Measurements from ENCODE around the gene SPIN2B.
"Not testable (repeated sequence)": the region's sequence is repeated elsewhere in the genome, so short reads cannot be mapped to it uniquely, and the experiment has no call there.

Gene SPIN2B

GRCh38 chrX:57132046-57132445, 10.7 kb upstream of the SPIN2B start:
- Histone ChIP-seq H3K4me3 (ENCODE audit: low read depth, low read length) (no peak overlapping the region), H3K36me3 (ENCODE audit: control insufficient read depth, insufficient read depth, low read length) (no peaks in the 10 kb centered on the region), H3K27me3 (ENCODE audit: control insufficient read depth, insufficient read depth, low read length) (no peaks in the 10 kb centered on the region), H3K4me1 (no peaks in the 10 kb centered on the region), H3K27ac (no peak overlapping the region), H3K4me2 (ENCODE audit: low read length) (no peak overlapping the region), H3K9ac (no peak overlapping the region), H3K9me3 (ENCODE audit: control insufficient read depth, low read length) (no peaks in the 10 kb centered on the region), H3K79me2 (no peaks in the 10 kb centered on the region), H2AFZ (no peak overlapping the region)
- no peak for TF ChIP-seq CTCF (IDR thresholded peaks at IDR 0.05)

GRCh38 chrX:57121816-57122215, 468 bp upstream of the SPIN2B start:
- Histone ChIP-seq H3K9ac (no peak overlapping the region), H3K4me3 (ENCODE audit: low read depth, low read length) (peak overlapping the region; percentile 59), H3K36me3 (ENCODE audit: control insufficient read depth, insufficient read depth, low read length) (no peaks in the 10 kb centered on the region), H3K79me2 (no peaks in the 10 kb centered on the region), H3K9me3 (ENCODE audit: control insufficient read depth, low read length) (no peaks in the 10 kb centered on the region), H3K27me3 (ENCODE audit: control insufficient read depth, insufficient read depth, low read length) (no peaks in the 10 kb centered on the region), H3K4me2 (ENCODE audit: low read length) (peak overlapping the region; percentile 58), H3K4me1 (no peaks in the 10 kb centered on the region), H3K27ac (peak overlapping the region; percentile 76), H2AFZ (peak overlapping the region; percentile 79)
- TF ChIP-seq CTCF (IDR thresholded peaks at IDR 0.05) = no peak

- not testable (repeated sequence) for H3K36me3 ChIP-seq (ENCODE audit: control insufficient read depth, insufficient read depth, low read length); H3K27me3 ChIP-seq (ENCODE audit: control insufficient read depth, insufficient read depth, low read length); H3K79me2 ChIP-seq; H3K9me3 ChIP-seq (ENCODE audit: control insufficient read depth, low read length); H3K4me1 ChIP-seq; H3K9ac ChIP-seq
- Histone ChIP-seq H3K4me3 (ENCODE audit: low read depth, low read length) (peak overlapping the region; percentile 59), H2AFZ (peak overlapping the region; percentile 79), H3K4me2 (ENCODE audit: low read length) (peak overlapping the region; percentile 58), H3K27ac (peak overlapping the region; percentile 76)
These were observed 658 bp downstream of the SPIN2B start for GRCh38 chrX:57120619-57121161.

GRCh38 chrX:57119416-57119815, 1.9 kb downstream of the SPIN2B start:
- H2AFZ ChIP-seq = no peak overlapping the region
- H3K4me1 ChIP-seq = no peaks in the 10 kb centered on the region
- H3K36me3 ChIP-seq (ENCODE audit: control insufficient read depth, insufficient read depth, low read length) = no peaks in the 10 kb centered on the region
- no peaks in the 10 kb centered on the region for H3K79me2 ChIP-seq
- no peak overlapping the region for H3K4me3 ChIP-seq (ENCODE audit: low read depth, low read length)
- no peaks in the 10 kb centered on the region for H3K9me3 ChIP-seq (ENCODE audit: control insufficient read depth, low read length)
- H3K9ac ChIP-seq = no peak overlapping the region
- no peak overlapping the region for H3K4me2 ChIP-seq (ENCODE audit: low read length)
- no peak overlapping the region for H3K27ac ChIP-seq
- no peak for TF ChIP-seq CTCF (IDR thresholded peaks at IDR 0.05)
- no peaks in the 10 kb centered on the region for H3K27me3 ChIP-seq (ENCODE audit: control insufficient read depth, insufficient read depth, low read length)

- not testable (repeated sequence) for H3K4me1 ChIP-seq; H3K4me3 ChIP-seq (ENCODE audit: low read depth, low read length); H3K79me2 ChIP-seq; H2AFZ ChIP-seq; H3K27me3 ChIP-seq (ENCODE audit: control insufficient read depth, insufficient read depth, low read length); H3K9me3 ChIP-seq (ENCODE audit: control insufficient read depth, low read length); H3K9ac ChIP-seq; H3K27ac ChIP-seq; H3K36me3 ChIP-seq (ENCODE audit: control insufficient read depth, insufficient read depth, low read length); H3K4me2 ChIP-seq (ENCODE audit: low read length)
These were observed 3.8 kb downstream of the SPIN2B start for GRCh38 chrX:57117566-57117965.

- Histone ChIP-seq H3K9me3 (ENCODE audit: control insufficient read depth, low read length) (no peaks in the 10 kb centered on the region), H2AFZ (no peak overlapping the region), H3K27me3 (ENCODE audit: control insufficient read depth, insufficient read depth, low read length) (no peaks in the 10 kb centered on the region), H3K9ac (no peak overlapping the region), H3K4me3 (ENCODE audit: low read depth, low read length) (no peak overlapping the region), H3K79me2 (no peaks in the 10 kb centered on the region), H3K4me1 (no peaks in the 10 kb centered on the region), H3K27ac (no peak overlapping the region), H3K36me3 (ENCODE audit: control insufficient read depth, insufficient read depth, low read length) (no peaks in the 10 kb centered on the region), H3K4me2 (ENCODE audit: low read length) (no peak overlapping the region)
- TF ChIP-seq CTCF (IDR thresholded peaks at IDR 0.05) = no peak
These were observed 16.4 kb downstream of the SPIN2B start for GRCh38 chrX:57104921-57105398.
